Raji (cell line): Measurements from ENCODE around the gene IL17RB.

ENCODE experiments used
- POLR2A ChIP-seq: IDR thresholded peaks from 2 replicates; pipeline ENCODE4 v1.6.1; 2011; ENCODE audit warnings: low read depth, low read length, control low read depth; ENCODE audit not compliant: insufficient read depth

IL17RB gene

GRCh38 chr3:53859178-53859577 is 12.8 kb downstream of the IL17RB start:
- no peak for TF ChIP-seq POLR2A

GRCh38 chr3:53860196-53860595 is 13.8 kb downstream of the IL17RB start:
- TF ChIP-seq POLR2A: no peak

GRCh38 chr3:53862241-53862640 is 15.9 kb downstream of the IL17RB start:
- TF ChIP-seq POLR2A: no peak

GRCh38 chr3:53863145-53863544 is 16.8 kb downstream of the IL17RB start:
- no peak for TF ChIP-seq POLR2A

- no peak for TF ChIP-seq POLR2A
Observed at GRCh38 chr3:53865732-53866499, 19.5 kb downstream of the IL17RB start.

- TF ChIP-seq POLR2A: no peak
Observed at GRCh38 chr3:53880396-53881345, 34.3 kb downstream of the IL17RB start.

GRCh38 chr3:53881691-53882593 is 35.6 kb downstream of the IL17RB start, which contains the start of gene ACTR8:
Gene ACTR8 (minus strand): TSS chr3:53882152. CDS start chr3:53882101, 51 bp downstream.
- TF ChIP-seq POLR2A: peak; percentile 95

GRCh38 chr3:53883008-53883407 is 36.6 kb downstream of the IL17RB start:
- TF ChIP-seq POLR2A: no peak

- no peak for TF ChIP-seq POLR2A
Observed at GRCh38 chr3:53884623-53885022, 38.3 kb downstream of the IL17RB start.

GRCh38 chr3:53885239-53885638 is 38.9 kb downstream of the IL17RB start:
- no peak for TF ChIP-seq POLR2A

GRCh38 chr3:53887446-53887845 is 41.1 kb downstream of the IL17RB start:
- TF ChIP-seq POLR2A: no peak

- TF ChIP-seq POLR2A: no peak
Observed at GRCh38 chr3:53888232-53888631, 41.9 kb downstream of the IL17RB start.

GRCh38 chr3:53890726-53891475 is 44.5 kb downstream of the IL17RB start:
- no peak for TF ChIP-seq POLR2A

GRCh38 chr3:53891497-53892285 is 45.3 kb downstream of the IL17RB start, which contains the start of gene SELENOK:
Gene SELENOK (minus strand): TSS chr3:53891859.
- TF ChIP-seq POLR2A: peak; percentile 90

GRCh38 chr3:53892286-53892637 is 45.9 kb downstream of the IL17RB start:
- TF ChIP-seq POLR2A: no peak
